Sigmoid colon (tissue), 3 donors: ENCODE data around the gene C2orf74.

Experiments
- POLR2A ChIP-seq, 2 donors: fragments of 450-650 bp; IDR thresholded peaks; one replicate each; pipeline ENCODE4 v1.6.1; 2016; ENCODE audit warnings: antibody characterized with exemption in 2 of 2, mild to moderate bottlenecking in 2 of 2, moderate library complexity in 2 of 2
- TF ChIP-seq, protein P1 (sequence below), 4 experiments: fragments of 450-650 bp in 3 of 4; fragments of 200-600 bp in 1 of 4; IDR thresholded peaks; one replicate each; pipeline ENCODE4 v1.5.1; 2016 to 2019; ENCODE audit warnings: antibody characterized with exemption in 4 of 4, mild to moderate bottlenecking in 3 of 4, moderate library complexity in 2 of 4

DNA sequence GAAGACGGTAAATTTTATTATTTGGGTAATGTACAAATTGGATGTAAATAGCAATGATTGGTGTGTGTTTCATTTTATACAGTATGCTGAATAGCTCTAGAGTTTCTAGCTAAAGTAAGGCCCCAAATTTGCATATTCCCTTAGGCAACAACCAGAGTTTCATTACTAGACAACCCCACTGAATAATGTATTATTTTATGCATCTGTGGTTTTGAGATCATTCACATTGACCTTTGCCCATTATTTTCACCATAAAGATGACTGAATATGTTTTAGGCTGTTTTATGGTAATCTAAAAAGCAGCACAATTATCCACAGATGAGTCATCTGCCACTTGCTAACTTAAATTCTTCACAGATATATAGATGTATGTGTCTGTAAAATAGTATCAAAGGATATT lies 44.5 kb upstream of the C2orf74 start:
- TF ChIP-seq, protein P1, sequence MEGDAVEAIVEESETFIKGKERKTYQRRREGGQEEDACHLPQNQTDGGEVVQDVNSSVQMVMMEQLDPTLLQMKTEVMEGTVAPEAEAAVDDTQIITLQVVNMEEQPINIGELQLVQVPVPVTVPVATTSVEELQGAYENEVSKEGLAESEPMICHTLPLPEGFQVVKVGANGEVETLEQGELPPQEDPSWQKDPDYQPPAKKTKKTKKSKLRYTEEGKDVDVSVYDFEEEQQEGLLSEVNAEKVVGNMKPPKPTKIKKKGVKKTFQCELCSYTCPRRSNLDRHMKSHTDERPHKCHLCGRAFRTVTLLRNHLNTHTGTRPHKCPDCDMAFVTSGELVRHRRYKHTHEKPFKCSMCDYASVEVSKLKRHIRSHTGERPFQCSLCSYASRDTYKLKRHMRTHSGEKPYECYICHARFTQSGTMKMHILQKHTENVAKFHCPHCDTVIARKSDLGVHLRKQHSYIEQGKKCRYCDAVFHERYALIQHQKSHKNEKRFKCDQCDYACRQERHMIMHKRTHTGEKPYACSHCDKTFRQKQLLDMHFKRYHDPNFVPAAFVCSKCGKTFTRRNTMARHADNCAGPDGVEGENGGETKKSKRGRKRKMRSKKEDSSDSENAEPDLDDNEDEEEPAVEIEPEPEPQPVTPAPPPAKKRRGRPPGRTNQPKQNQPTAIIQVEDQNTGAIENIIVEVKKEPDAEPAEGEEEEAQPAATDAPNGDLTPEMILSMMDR (IDR thresholded peaks at IDR 0.05), result no peak
- TF ChIP-seq POLR2A (IDR thresholded peaks at IDR 0.05), result no peak
